Activated CD8-positive, alpha-beta T cell treated with anti-CD3 and anti-CD28 coated beads for 36 hours (primary cell): Measurements from ENCODE around the gene DNASE1L2. TPM values are rescaled to one million over a fixed set of nuclear protein-coding genes. Genes with fewer than 3 reads are reported as not detected.

Source experiments
- ATAC-seq: fragments of 200-7000 bp; cut with Tn5 transposase; one replicate; pipeline ENCODE4 v1.10.0; 2021; ENCODE audit warnings: mild to moderate bottlenecking, moderate library complexity
- CTCF ChIA-PET: fragments of 350-600 bp; sonication (Branson Sonifier 250); formaldehyde crosslinking; loops from one replicate; lab custom pipeline; 2021; ENCODE audit warnings: antibody characterized with exemption; lab: Charles Lee
- POLR2A ChIA-PET: fragments of 350-600 bp; sonication (Branson Sonifier 250); formaldehyde crosslinking; loops from one replicate; lab custom pipeline; 2021; ENCODE audit warnings: antibody characterized with exemption; lab: Charles Lee
- DNase-seq: peaks from one replicate; pipeline ENCODE4 v3.0.0-alpha.2; 2020
- H3K27ac Mint-ChIP-seq: one replicate; pipeline ENCODE4 v1.8.0; 2021; ENCODE audit warnings: mild to moderate bottlenecking, mixed read lengths
- H3K27me3 Mint-ChIP-seq: one replicate; pipeline ENCODE4 v1.8.0; 2021; ENCODE audit warnings: mixed read lengths
- H3K36me3 Mint-ChIP-seq: one replicate; pipeline ENCODE4 v1.8.0; 2021; ENCODE audit warnings: low read depth, mixed read lengths
- H3K4me1 Mint-ChIP-seq: one replicate; pipeline ENCODE4 v1.8.0; 2021; ENCODE audit warnings: low read depth, mixed read lengths
- H3K4me3 Mint-ChIP-seq: one replicate; pipeline ENCODE4 v1.8.0; 2021; ENCODE audit warnings: mild to moderate bottlenecking, moderate library complexity, mixed read lengths
- H3K9me3 Mint-ChIP-seq: one replicate; pipeline ENCODE4 v1.8.0; 2021; ENCODE audit warnings: mixed read lengths
- intact Hi-C: fragments of 100-400 bp; cut with micrococcal nuclease; formaldehyde crosslinking; loops from one replicate; pipeline ENCODE4 v1.10.0; 2022
- total RNA-seq, 2 experiments: library from RNA; stranded (reverse); gene quantifications; one replicate each; pipeline ENCODE4 v1.2.3, GENCODE V29; 2021
- TF ChIP-seq, protein P1 (sequence below): fragments of 200-600 bp; IDR thresholded peaks from one replicate; pipeline ENCODE4 v1.8.0; 2022; ENCODE audit warnings: antibody characterized with exemption, mild to moderate bottlenecking

DNASE1L2 gene
- total RNA-seq, 2 experiments from 2014 or later = 0.32 to 0.51 TPM

DNA sequence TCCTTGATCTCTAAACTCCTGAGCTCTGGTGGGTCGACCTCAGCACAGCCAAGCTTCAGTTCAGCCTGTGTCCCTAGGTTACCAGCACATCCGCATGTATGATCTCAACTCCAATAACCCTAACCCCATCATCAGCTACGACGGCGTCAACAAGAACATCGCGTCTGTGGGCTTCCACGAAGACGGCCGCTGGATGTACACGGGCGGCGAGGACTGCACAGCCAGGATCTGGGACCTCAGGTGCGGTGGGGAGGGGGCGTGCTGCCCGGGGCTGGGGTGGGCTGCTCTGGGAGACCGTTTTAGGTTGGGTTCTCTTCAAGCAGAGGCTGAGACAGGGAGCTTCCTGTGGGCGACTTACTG lies 29.8 kb upstream of the DNASE1L2 start:
- H3K9me3 Mint-ChIP-seq = no peaks in the 10 kb centered on the region
- POLR2A ChIA-PET = interaction anchor here (0.7 to 10.2 kb wide), 8 partner anchors 10 to 241 kb away, joined by 3 to 95 read pairs (median 6); partner anchors contain the start of genes CASKIN1, ECI1, GFER and RPS2
- H3K36me3 Mint-ChIP-seq = peaks cover 27% of the 10 kb centered on the region

DNA sequence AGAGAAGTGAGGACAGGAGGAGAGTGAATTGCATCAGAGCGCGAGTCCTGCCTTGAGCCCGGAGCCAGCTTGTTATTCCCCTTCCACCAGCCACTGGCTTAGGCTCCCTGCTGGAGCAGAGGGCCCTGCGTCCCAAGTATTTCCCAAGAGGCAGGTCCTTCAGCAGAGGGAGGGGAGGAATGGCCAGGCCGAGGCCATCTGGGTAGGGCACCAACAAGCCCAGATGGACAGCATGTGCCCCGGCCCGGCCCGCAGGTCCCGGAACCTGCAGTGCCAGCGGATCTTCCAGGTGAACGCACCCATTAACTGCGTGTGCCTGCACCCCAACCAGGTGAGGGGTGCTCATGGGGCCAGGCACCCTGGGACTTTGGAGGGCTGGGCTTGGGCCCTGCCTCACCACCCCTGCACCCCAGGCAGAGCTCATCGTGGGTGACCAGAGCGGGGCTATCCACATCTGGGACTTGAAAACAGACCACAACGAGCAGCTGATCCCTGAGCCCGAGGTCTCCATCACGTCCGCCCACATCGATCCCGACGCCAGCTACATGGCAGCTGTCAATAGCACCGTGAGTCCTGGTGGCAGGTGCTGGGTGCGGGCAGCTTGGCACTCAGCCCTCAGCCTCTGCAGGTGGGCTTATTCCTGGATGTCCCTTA lies 29.3 kb upstream of the DNASE1L2 start:
- Mint-ChIP-seq H3K27ac (peak overlapping the region; percentile 87), H3K9me3 (no peaks in the 10 kb centered on the region), H3K36me3 (peaks cover 31% of the 10 kb centered on the region), H3K27me3 (no peaks in the 10 kb centered on the region), H3K4me1 (peaks cover 20% of the 10 kb centered on the region), H3K4me3 (peak overlapping the region; percentile 88)
- no peak for DNase-seq
- POLR2A ChIA-PET = interaction anchor here (0.6 to 10.2 kb wide), 8 partner anchors 10 to 242 kb away, joined by 3 to 95 read pairs (median 6); partner anchors contain the start of genes CASKIN1, E4F1, ECI1 and RPS2
- TF ChIP-seq, protein P1, sequence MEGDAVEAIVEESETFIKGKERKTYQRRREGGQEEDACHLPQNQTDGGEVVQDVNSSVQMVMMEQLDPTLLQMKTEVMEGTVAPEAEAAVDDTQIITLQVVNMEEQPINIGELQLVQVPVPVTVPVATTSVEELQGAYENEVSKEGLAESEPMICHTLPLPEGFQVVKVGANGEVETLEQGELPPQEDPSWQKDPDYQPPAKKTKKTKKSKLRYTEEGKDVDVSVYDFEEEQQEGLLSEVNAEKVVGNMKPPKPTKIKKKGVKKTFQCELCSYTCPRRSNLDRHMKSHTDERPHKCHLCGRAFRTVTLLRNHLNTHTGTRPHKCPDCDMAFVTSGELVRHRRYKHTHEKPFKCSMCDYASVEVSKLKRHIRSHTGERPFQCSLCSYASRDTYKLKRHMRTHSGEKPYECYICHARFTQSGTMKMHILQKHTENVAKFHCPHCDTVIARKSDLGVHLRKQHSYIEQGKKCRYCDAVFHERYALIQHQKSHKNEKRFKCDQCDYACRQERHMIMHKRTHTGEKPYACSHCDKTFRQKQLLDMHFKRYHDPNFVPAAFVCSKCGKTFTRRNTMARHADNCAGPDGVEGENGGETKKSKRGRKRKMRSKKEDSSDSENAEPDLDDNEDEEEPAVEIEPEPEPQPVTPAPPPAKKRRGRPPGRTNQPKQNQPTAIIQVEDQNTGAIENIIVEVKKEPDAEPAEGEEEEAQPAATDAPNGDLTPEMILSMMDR = no peak
- intact Hi-C loops = no loop called here
- no peak for ATAC-seq
- CTCF ChIA-PET = interaction anchor here (1.3 to 1.8 kb wide), 3 partner anchors 7 to 184 kb away, joined by 4 to 5 read pairs (median 4); partner anchors contain the start of gene PGP

More for the DNA sequence above, 29.8 kb upstream of the DNASE1L2 start:
- intact Hi-C loops = no loop called here
- no peak for ATAC-seq
- Mint-ChIP-seq H3K27me3 (no peaks in the 10 kb centered on the region), H3K27ac (peak overlapping the region; percentile 87), H3K4me3 (peak overlapping the region; percentile 88), H3K4me1 (peaks cover 17% of the 10 kb centered on the region)
- CTCF ChIA-PET = interaction anchor here (1.3 to 1.8 kb wide), 4 partner anchors 8 to 184 kb away, joined by 3 to 5 read pairs (median 4); partner anchors contain the start of gene PGP
- TF ChIP-seq, protein P1 = no peak
- no peak for DNase-seq

DNA sequence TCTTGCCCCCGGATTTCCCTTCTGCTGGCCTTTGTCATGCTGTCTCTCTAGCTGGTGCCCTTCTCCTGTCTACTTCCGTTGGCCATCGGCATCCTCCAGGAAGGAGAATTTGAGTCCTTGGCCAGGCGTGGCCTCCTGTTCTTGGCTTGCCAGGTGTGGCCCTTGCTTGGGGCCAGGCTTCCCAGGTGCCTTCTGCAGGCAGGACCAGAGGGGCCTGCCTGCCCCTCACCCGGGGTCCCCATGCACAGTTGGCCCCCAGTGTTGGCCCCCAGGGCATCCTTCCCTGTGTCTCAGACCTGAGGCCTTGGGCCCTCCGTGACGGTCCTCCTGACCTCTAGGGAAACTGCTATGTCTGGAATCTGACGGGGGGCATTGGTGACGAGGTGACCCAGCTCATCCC lies 28.4 kb upstream of the DNASE1L2 start:
- Mint-ChIP-seq H3K27me3 (no peaks in the 10 kb centered on the region), H3K27ac (peak overlapping the region; percentile 57), H3K4me1 (peaks cover 26% of the 10 kb centered on the region), H3K4me3 (peak overlapping the region; percentile 88), H3K9me3 (no peaks in the 10 kb centered on the region), H3K36me3 (peaks cover 38% of the 10 kb centered on the region)
- DNase-seq (no peak), ATAC-seq (no peak)
- intact Hi-C loops = no loop called here
- CTCF ChIA-PET = no interaction called here
- TF ChIP-seq, protein P1 = no peak
- POLR2A ChIA-PET = interaction anchor here (1.3 to 10.2 kb wide), 3 partner anchors 44 to 243 kb away, joined by 3 to 95 read pairs (median 7); partner anchors contain the start of genes ECI1, RPS2 and TRAF7

DNA sequence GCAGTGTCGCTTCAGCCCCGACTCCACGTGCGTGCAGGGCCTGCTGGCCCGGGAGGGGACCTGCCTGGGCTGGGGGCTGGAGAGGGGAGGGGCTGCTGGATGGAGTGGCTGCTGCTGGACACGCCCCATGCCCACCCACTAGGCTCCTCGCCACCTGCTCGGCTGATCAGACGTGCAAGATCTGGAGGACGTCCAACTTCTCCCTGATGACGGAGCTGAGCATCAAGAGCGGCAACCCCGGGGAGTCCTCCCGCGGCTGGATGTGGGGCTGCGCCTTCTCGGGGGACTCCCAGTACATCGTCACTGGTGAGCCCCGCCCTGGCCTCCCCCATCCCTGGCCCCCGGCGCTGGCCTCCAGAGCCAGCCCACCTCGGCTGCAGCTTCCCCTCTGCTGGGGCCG lies 27.9 kb upstream of the DNASE1L2 start:
- intact Hi-C loops = no loop called here
- TF ChIP-seq, protein P1 = no peak
- POLR2A ChIA-PET = interaction anchor here (2.4 to 10.2 kb wide), 2 partner anchors 43 to 53 kb away, joined by 7 to 95 read pairs; partner anchors contain the start of genes ECI1 and TRAF7
- H3K27ac Mint-ChIP-seq = no peak overlapping the region
- no peaks in the 10 kb centered on the region for H3K9me3 Mint-ChIP-seq
- peaks cover 40% of the 10 kb centered on the region for H3K36me3 Mint-ChIP-seq
- CTCF ChIA-PET = no interaction called here
- H3K27me3 Mint-ChIP-seq = no peaks in the 10 kb centered on the region
- no peak for ATAC-seq
- peaks cover 31% of the 10 kb centered on the region for H3K4me1 Mint-ChIP-seq
- no peak for DNase-seq
- no peak overlapping the region for H3K4me3 Mint-ChIP-seq

DNA sequence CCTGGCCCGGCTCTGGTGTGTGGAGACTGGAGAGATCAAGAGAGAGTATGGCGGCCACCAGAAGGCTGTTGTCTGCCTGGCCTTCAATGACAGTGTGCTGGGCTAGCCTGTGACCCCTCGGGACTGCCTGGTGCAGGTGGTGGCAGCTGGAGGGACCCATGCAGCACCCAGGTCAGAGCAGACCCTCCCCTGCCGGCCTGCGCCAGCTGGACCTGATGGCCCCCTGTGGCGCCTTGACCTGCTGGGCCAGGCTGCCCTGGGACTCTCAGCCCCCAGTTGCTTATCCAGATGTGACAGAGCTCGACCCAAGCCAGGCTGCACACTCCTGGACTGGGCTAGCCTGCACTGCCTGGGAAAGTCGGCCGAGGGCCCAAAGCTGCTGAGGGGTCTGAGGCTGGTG lies 27.5 kb upstream of the DNASE1L2 start:
- intact Hi-C loops = no loop called here
- Mint-ChIP-seq H3K36me3 (peaks cover 45% of the 10 kb centered on the region), H3K9me3 (no peaks in the 10 kb centered on the region), H3K27me3 (no peaks in the 10 kb centered on the region), H3K27ac (no peak overlapping the region), H3K4me3 (no peak overlapping the region), H3K4me1 (peaks cover 33% of the 10 kb centered on the region)
- TF ChIP-seq, protein P1 = no peak
- DNase-seq (no peak), ATAC-seq (no peak)
- ChIA-PET POLR2A (interaction anchor here (10.2 kb wide), 1 partner anchor 54 kb away, joined by 95 read pairs; the partner anchor contains the start of gene TRAF7), CTCF (no interaction called here)
